ENCODE results near the gene BCKDK. TPM values are rescaled to one million over a fixed set of nuclear protein-coding genes. Genes with fewer than 3 reads are reported as not detected.

BCKDK gene
- total and polyA plus RNA-seq, 2 donors (not counting 3 experiments of a cell fraction or from before 2014, with no cell fraction given) = 57.8 to 78.3 TPM

DNA sequence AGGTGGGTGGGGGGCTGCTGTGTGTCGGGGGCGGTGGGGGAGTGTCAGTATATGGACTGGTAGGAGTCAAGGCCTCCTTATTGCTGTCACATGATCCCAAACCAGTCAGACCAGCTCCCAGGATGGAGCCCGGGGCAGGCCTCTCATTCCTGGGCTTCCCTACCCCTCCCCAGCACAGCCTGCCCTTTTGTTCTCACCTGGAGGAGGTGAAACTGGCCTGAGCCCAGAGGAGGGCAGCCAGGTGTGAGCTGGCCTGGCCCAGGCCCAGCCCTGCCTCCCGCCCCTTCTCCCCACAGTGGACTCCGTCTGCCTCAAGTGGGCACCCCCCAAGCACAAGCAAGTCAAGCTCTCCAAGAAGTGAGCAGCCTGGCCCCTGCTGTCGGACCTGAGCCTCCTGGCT, 22.7 kb downstream of the BCKDK start:
- Histone ChIP-seq H3K4me2 (ENCODE audit: insufficient read depth, low read length) (no peak overlapping the region), H3K79me2 (ENCODE audit: control insufficient read depth, insufficient read depth, low read length) (no peaks in the 10 kb centered on the region), H3K27ac (ENCODE audit: insufficient read depth, low read depth, low read length) (no peak overlapping the region), H3K9me1 (replicated peaks; ENCODE audit: control insufficient read depth, extremely low read depth, insufficient read depth, low read length) (no peaks in the 10 kb centered on the region), H3K4me3 (replicated peaks in 1 of 3; ENCODE audit: insufficient read depth in 1 of 3, low read depth in 1 of 3, low read length in 3 of 3) (no peak overlapping the region), H3K36me3 (ENCODE audit: control insufficient read depth in 2 of 2, extremely low read depth in 1 of 2, insufficient read depth in 2 of 2, low read length in 2 of 2) (peaks cover 0 to 11% of the 10 kb centered on the region in 2 experiments), H3K9ac (replicated peaks; ENCODE audit: extremely low read depth, insufficient read depth, low read length) (no peak overlapping the region), H3K4me1 (ENCODE audit: control insufficient read depth, extremely low read depth, insufficient read depth, low read length) (no peaks in the 10 kb centered on the region), H2AFZ (ENCODE audit: low read depth, low read length) (no peak overlapping the region), H3K27me3 (ENCODE audit: control insufficient read depth in 2 of 2, insufficient read depth in 2 of 2, low read length in 2 of 2) (no peaks in the 10 kb centered on the region), H4K20me1 (replicated peaks; ENCODE audit: control insufficient read depth, extremely low read depth, insufficient read depth, low read length) (no peaks in the 10 kb centered on the region), H3K9me3 (replicated peaks; ENCODE audit: control insufficient read depth, insufficient read depth, low read length) (no peaks in the 10 kb centered on the region)
- FAIRE-seq (no peak), DNase-seq (ENCODE audit: low read depth, low spot score) (no peak)
- BruUV-seq (replicated peaks) = no TSS peak
- ChIA-PET POLR2A (no interaction called here), CTCF (interaction anchor here (1.4 to 2.4 kb wide), 3 partner anchors 11 to 13 kb away, joined by 5 to 13 read pairs (median 8); no protein-coding TSS in a partner anchor)
- intact Hi-C loops (cut with micrococcal nuclease) (no loop called here), dilution Hi-C loops (cut with MboI; ENCODE audit: extremely low pct_ligation_motif_present, low sequenced_read_pairs) (no loop called here)
- TF ChIP-seq FOS (IDR thresholded peaks at IDR 0.05; ENCODE audit: borderline replicate concordance, insufficient read depth, low read length) (no peak), POLR2A (IDR thresholded peaks at IDR 0.05; ENCODE audit: low read depth, low read length) (no peak), MYC (IDR thresholded peaks at IDR 0.05; ENCODE audit: low read depth, low read length) (no peak), POLR2AphosphoS5 (IDR thresholded peaks at IDR 0.05; ENCODE audit: insufficient read depth, low read depth, low read length) (no peak), EZH2 (IDR thresholded peaks at IDR 0.05; ENCODE audit: borderline replicate concordance, low read depth, low read length, severe bottlenecking) (no peak), JUN (IDR thresholded peaks at IDR 0.05; ENCODE audit: borderline replicate concordance, insufficient read depth, insufficient read length, low read depth) (no peak), GATA2 (IDR thresholded peaks at IDR 0.05; ENCODE audit: insufficient read depth, insufficient read length, low read depth, low read length) (no peak)
- TF ChIP-seq, protein P1, sequence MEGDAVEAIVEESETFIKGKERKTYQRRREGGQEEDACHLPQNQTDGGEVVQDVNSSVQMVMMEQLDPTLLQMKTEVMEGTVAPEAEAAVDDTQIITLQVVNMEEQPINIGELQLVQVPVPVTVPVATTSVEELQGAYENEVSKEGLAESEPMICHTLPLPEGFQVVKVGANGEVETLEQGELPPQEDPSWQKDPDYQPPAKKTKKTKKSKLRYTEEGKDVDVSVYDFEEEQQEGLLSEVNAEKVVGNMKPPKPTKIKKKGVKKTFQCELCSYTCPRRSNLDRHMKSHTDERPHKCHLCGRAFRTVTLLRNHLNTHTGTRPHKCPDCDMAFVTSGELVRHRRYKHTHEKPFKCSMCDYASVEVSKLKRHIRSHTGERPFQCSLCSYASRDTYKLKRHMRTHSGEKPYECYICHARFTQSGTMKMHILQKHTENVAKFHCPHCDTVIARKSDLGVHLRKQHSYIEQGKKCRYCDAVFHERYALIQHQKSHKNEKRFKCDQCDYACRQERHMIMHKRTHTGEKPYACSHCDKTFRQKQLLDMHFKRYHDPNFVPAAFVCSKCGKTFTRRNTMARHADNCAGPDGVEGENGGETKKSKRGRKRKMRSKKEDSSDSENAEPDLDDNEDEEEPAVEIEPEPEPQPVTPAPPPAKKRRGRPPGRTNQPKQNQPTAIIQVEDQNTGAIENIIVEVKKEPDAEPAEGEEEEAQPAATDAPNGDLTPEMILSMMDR (IDR thresholded peaks at IDR 0.05; ENCODE audit: extremely low read depth in 1 of 2, insufficient read depth in 1 of 2, low read depth in 1 of 2, low read length in 2 of 2) = no peak
- TF ChIP-seq, protein P2, sequence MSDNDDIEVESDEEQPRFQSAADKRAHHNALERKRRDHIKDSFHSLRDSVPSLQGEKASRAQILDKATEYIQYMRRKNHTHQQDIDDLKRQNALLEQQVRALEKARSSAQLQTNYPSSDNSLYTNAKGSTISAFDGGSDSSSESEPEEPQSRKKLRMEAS (IDR thresholded peaks at IDR 0.05; ENCODE audit: insufficient read depth, insufficient read length) = no peak

Measured in endothelial cell of umbilical vein (primary cell).